Measurements from ENCODE around the gene MTMR11. TPM values are rescaled to one million over a fixed set of nuclear protein-coding genes. Genes with fewer than 3 reads are reported as not detected.

MTMR11 gene
- total and polyA plus RNA-seq, 9 of the 15 experiments (the other 6 are each of a cell fraction or from before 2014, with no cell fraction given) = 0.09 to 1.6 (median 0.51) TPM

DNA sequence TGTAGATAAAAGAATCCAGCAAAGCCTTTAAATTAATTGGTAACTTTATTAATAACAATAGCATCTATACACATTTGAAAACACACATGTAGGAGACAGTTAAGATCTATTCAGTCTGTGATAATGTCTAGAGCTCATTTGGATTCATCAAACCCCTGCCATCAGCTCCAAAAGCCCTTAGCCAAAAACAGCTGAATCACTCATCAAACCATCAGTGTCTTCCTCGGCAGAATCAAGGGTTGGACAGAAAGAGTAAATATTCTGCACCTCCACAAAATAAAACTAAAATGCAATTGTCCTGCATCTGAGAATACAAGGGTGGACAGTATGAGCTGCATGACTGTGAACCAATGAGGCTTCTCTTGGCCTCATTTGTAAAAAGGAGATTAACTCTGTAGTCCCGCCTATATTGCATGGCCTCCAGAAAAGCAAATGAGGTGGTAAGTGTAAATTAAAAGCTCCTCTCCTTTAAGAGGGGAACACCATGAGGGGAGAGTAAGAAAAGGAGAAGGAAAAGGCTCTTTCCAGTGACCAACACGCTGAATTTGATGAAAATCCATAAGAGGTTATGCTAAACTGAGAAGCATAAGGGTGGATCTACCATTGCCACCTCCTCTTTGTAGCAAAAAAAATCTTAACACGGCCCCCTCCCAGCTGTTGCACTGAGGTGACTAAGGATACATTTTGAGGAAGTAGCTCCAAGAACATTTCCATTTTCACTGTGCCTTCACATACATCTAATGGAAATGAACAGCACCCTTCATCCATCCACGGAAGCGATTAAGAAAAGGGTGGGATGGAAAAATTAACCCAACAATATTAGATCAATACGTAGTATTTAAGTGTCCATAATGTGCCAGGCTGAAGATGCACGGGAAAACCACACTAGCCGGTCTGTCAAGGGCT lies 52.0 kb downstream of the MTMR11 start (continued):
- no peak for TF ChIP-seq NRF1 (conservative IDR thresholded peaks at IDR 0.05 in 1 of 2, IDR thresholded peaks at IDR 0.05 in 1 of 2)
- no peak for TF ChIP-seq TAF1 (IDR thresholded peaks at IDR 0.05; ENCODE audit: control insufficient read depth, extremely low read depth, insufficient read depth, low read length, severe bottlenecking)
- no peak for TF ChIP-seq ZNF644 (tag; IDR thresholded peaks at IDR 0.05; ENCODE audit: low read depth)
- TF ChIP-seq VEZF1 (CRISPR knock-in tag; IDR thresholded peaks at IDR 0.05) = no peak; the same call in none of the 2 replicates
- no peak for TF ChIP-seq ELF4 (CRISPR knock-in tag; IDR thresholded peaks at IDR 0.05)
- no peak for TF ChIP-seq PRMT5 (CRISPR knock-in tag; IDR thresholded peaks at IDR 0.05)
- no peak for TF ChIP-seq IFI16 (CRISPR knock-in tag; IDR thresholded peaks at IDR 0.05)
- TF ChIP-seq TCF3 (CRISPR knock-in tag; IDR thresholded peaks at IDR 0.05) = no peak
- TF ChIP-seq NEUROD1 (IDR thresholded peaks at IDR 0.05; ENCODE audit: borderline replicate concordance, low read depth, low read length, partially characterized antibody) = peak; percentile 18
- TF ChIP-seq ZFP30 (CRISPR knock-in tag; IDR thresholded peaks at IDR 0.05; ENCODE audit: borderline replicate concordance) = no peak
- no peak for TF ChIP-seq ZBTB2 (IDR thresholded peaks at IDR 0.05)
- no peak for TF ChIP-seq ZNF609 (CRISPR knock-in tag; IDR thresholded peaks at IDR 0.05; ENCODE audit: borderline replicate concordance)
- no peak for TF ChIP-seq ESRRA (IDR thresholded peaks at IDR 0.05; ENCODE audit: borderline replicate concordance, low read depth)
- TF ChIP-seq, protein P1, sequence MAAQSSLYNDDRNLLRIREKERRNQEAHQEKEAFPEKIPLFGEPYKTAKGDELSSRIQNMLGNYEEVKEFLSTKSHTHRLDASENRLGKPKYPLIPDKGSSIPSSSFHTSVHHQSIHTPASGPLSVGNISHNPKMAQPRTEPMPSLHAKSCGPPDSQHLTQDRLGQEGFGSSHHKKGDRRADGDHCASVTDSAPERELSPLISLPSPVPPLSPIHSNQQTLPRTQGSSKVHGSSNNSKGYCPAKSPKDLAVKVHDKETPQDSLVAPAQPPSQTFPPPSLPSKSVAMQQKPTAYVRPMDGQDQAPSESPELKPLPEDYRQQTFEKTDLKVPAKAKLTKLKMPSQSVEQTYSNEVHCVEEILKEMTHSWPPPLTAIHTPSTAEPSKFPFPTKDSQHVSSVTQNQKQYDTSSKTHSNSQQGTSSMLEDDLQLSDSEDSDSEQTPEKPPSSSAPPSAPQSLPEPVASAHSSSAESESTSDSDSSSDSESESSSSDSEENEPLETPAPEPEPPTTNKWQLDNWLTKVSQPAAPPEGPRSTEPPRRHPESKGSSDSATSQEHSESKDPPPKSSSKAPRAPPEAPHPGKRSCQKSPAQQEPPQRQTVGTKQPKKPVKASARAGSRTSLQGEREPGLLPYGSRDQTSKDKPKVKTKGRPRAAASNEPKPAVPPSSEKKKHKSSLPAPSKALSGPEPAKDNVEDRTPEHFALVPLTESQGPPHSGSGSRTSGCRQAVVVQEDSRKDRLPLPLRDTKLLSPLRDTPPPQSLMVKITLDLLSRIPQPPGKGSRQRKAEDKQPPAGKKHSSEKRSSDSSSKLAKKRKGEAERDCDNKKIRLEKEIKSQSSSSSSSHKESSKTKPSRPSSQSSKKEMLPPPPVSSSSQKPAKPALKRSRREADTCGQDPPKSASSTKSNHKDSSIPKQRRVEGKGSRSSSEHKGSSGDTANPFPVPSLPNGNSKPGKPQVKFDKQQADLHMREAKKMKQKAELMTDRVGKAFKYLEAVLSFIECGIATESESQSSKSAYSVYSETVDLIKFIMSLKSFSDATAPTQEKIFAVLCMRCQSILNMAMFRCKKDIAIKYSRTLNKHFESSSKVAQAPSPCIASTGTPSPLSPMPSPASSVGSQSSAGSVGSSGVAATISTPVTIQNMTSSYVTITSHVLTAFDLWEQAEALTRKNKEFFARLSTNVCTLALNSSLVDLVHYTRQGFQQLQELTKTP (IDR thresholded peaks at IDR 0.05; ENCODE audit: low read depth in 1 of 2, partially characterized antibody in 2 of 2) = peak in 1 of 2 experiments; percentile 38

All from K562 (cell line).